Myocyte (in vitro differentiated cells): Measurements from ENCODE around the gene GLG1. TPM values are rescaled to one million over a fixed set of nuclear protein-coding genes. Genes with fewer than 3 reads are reported as not detected.

Experiments
- DNase-seq: peaks from one replicate; pipeline ENCODE4 v3.0.0-alpha.2; 2012; ENCODE audit warnings: low read depth
- total RNA-seq: library from RNA; depleted of rRNA; stranded (reverse); fragments of >200 nt; gene quantifications from 2 replicates; pipeline ENCODE4 v1.2.3, GENCODE V29; 2014

The GLG1 gene
- total RNA-seq, 1 donor from 2014 or later = 105 TPM

GRCh38 chr16:74611721-74612120 is 4.8 kb upstream of the GLG1 start:
- DNase-seq = no peak

GRCh38 chr16:74608944-74609343 is 2.0 kb upstream of the GLG1 start:
- no peak for DNase-seq

DNA sequence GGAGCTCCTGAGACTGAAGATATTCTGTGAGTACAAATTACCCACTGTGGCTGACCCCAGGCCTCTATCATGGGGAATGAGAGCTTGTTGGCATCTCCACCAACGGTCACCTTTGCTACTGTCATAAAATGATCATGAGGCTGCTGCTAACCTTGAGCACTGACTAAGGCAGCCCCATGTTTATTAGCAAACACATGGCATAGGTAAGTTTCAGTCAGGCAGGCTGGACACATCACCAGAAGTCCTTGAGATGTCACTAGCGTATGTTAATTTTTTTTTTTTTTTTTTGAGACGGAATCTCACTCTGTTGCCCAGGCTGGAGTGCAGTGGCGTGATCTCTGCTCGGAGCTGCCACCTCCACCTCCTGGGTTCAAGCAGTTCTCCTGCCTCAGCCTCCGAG is 1.5 kb upstream of the GLG1 start:
- no peak for DNase-seq

DNA sequence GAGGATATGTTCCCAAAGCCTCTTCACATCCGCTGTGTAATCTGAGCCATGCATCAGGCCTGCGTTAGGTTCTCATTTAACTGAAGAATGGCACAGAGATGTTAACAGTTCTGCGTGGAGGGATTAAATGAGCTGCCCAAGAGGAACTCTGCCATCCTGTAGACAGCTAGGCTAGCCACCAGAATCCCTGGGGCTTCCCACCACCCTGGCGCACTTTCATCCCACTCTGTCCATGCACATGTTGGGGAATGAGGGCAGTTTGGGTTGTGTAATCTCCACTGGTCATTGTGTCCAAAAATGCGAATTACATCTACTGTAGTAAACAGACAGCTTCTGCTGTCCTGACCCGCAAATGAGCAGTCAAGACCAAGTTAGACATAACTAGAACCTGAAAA is 1.0 kb upstream of the GLG1 start:
- no peak for DNase-seq

GRCh38 chr16:74607310-74607961 is 522 bp upstream of the GLG1 start:
- no peak for DNase-seq

DNA sequence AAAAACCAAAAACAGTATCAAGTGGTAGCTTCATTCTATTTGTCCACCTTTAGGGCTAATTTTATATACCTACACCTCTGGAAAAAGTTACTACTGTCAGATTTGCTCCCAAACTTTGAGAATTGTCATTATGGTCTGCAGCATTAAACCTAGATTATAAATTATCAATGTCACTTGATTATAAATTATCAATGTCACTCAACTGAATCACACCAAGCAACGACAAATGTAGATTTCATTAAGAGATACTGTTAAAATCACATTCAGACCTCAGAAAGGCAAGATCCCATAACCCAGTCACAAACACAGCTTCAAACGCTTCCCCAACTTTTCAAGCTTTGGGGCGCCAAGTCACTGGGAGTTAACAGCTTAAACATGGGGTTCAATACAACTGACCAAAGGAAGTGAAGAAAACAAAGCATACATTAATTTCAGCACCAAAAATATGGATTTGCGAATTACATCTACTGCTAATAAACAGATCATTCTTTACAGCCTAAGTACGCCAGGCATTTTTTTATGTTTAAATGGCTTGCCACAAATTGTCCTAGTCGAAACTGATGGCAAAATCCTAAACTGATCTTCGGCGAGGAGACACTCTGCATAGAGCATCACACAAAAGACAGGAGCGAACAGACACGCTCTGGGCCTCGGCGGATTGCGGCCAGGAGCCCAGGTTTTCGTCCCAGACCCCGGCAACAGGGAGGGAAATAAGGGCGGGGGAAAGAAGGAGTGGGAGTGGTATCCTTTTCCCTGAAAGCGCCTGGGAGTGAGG is 981 bp downstream of the GLG1 start:
- DNase-seq = peak; percentile 26

DNA sequence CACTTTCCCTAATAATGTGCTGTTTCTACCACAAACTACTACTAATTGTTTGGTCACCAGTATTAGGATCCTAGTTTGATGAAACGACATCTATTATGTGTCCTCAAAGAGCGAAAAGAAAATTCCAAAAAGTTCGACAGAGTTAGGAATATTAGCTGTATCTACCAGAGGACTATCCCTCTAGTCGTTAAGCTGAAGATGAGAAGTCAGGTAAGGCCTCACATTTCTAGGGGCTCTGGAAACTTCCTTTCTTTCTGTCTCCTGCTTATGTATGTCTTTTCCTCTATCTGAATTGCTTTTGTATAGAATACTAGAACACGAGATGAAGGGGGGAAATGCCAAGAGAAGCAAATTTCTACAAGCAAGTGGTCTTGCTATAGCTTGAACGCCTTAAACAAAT is 1.6 kb downstream of the GLG1 start:
- no peak for DNase-seq

GRCh38 chr16:74603848-74604247 is 3.1 kb downstream of the GLG1 start:
- DNase-seq = peak; percentile 35

DNA sequence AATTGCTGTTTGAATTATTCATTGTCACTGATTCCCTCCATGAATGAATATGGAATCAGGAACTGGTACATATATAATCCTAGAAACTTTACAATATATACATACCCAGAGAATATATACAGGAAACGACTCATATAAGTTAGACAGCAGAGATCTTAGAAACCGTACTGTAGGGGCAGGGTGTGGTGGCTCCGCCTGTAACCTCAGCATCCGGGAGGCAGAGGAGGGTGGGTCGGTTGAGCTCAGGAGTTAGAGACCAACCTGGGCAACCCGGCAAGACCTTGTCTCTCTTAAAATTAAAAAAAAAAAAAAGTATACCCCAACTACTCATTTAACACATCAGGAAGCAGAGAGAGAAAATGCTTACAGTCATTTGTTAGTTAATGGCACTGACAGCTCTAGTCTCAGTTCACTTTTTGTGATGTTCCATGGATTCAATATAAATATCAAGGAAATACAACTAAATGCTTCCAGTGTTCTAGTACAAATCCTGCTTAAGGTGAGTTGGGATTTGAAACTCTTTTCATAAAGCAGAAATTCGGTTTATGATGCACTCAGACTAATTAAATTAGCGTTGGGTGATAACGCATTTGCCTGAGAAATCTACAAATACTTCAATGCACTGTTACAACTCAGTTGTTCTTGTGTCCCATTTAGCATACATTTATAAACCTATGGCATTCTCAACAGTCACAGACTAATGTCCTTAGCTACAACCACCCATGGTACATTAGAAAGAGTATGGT is 5.6 kb downstream of the GLG1 start:
- no peak for DNase-seq

DNA sequence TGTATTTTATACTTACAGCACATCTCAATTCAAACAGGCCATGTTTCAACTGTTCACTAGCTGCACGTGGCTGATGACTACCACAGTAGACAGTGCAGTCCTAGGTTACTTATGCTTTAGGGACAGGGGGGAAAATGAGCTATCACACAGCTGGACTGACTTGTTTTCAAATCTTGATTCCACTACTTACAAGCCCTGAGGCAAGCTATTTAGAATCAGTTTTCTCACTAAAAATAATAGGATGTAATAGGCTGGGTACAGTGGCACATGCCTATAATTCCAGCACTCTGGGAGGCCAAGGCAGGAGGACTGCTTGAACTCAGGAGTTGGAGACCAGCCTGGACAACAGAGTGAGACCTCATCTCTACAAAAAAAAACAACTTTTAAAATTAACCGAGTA is 10.3 kb downstream of the GLG1 start:
- no peak for DNase-seq

DNA sequence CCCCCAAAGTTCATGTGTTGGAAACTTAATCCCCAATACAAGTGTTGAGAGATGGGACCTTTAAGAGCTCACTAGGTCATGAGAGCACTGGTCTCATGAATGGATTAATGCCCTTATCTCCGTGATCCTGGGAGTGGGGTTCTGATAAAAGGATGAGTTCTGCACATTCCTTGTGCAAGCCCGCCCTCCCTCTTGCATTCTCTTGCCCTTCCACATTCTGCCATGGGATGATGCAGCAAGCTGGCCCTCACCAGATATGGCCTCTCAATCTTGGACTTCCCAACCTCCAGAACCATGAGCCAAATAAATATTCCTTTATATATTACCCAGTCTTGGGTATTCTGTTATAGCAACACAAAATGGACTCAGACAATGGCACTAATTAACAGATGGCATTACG is 14.1 kb downstream of the GLG1 start:
- DNase-seq = no peak

DNA sequence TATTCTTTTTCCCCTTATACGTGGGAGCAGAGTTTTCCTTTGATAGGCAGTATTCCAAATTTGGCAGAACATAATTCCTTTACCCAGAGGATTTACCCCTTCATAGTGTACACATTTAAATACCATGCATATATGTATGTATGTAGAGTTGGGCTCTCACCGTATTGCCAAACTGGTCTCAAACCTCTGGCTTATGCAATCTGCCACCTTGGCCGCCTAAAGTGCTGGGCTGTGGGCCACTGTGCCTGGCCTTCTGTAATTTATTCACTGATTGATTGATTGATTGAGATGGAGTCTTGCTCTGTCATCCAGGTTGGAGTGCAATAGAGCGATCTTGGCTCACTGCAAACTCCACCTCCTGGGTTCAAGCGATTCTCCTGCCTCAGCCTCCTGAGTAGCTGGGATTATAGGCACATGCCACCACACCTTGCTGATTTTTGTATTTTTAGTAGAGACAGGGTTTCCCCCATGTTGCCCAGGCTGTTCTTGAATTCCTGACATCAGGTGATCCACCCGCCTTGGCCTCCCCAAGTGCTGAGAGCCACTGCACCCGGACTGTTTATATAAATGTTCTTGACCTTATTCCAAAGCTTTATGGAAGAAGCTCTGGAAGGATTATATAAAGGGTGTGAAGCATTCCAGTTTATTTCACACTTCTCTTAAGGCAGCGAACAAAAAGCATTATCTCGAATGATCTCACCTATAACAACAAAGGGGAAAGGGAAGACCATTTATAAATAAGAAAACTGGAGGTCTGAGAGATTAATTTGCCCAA is 14.9 kb downstream of the GLG1 start:
- no peak for DNase-seq

- DNase-seq = no peak
Measured at GRCh38 chr16:74586948-74587347, 20.0 kb downstream of the GLG1 start.

DNA sequence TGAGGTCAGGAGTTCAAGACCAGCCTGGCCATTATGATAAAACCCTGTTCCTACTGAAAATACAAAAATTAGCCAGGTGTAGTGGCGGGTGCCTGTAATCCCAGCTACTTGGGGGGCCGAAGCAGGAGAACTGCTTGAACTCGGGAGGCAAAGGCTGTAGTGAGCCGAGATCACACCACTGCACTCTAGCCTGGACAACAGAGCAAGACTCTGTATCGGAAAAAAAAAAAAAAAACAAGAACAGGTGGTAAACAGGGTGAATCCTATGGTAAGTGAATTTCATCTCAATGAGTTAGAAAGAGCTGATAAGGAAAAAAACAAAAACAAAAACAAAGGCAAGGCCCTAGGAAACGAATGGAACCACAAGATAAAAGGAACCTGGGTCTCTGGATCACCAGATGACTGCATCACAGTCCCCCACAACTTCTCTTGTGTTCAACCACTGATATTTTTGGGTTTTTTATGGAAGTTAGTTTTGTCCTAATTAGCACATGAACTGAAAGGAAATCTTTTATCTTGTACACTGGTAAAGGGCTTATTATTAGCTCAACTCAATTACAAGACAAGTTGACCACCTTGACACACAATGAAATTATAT is 21.0 kb downstream of the GLG1 start:
- DNase-seq = no peak

- no peak for DNase-seq
Measured at GRCh38 chr16:74583926-74584666, 22.8 kb downstream of the GLG1 start.

DNA sequence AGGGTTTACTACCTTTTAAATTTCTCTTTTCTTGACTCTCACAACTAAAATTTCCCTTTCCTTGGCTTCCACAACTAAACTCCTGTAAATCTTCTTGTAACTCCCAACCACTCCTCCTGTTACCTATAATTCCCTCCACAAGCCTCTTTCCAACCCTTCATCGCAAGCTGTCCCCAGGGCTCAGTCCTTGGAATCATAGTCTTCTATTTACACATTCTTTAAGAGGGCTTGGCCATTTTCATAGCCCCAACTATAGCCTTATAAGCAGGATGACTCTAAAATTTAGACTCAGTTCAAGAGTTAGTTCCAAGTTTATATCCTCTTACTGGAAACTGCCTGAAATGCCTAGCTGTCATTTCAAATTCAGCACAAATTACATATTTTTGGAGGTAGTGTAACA is 23.9 kb downstream of the GLG1 start:
- DNase-seq = no peak

GRCh38 chr16:74580833-74581232 is 26.1 kb downstream of the GLG1 start:
- DNase-seq = peak; percentile 68

GRCh38 chr16:74578838-74579237 is 28.1 kb downstream of the GLG1 start:
- DNase-seq = no peak

- DNase-seq = no peak
Measured at GRCh38 chr16:74578433-74578832, 28.5 kb downstream of the GLG1 start.

GRCh38 chr16:74577882-74578366 is 29.0 kb downstream of the GLG1 start:
- no peak for DNase-seq
